A673 (cell line): ENCODE results near the gene GBF1.

ENCODE experiments used
- CTCF ChIP-seq: fragments of 300-800, 200-600 bp; sonication (generic); conservative IDR thresholded peaks from 2 replicates; pipeline ENCODE4 v1.5.1; 2017; ENCODE audit warnings: low read depth, mild to moderate bottlenecking, antibody characterized with exemption, low read length, moderate library complexity, mixed read lengths
- EZH2 ChIP-seq: fragments of 200-600 bp; sonication (generic); IDR thresholded peaks from 2 replicates; pipeline ENCODE4 v1.6.1; 2017; ENCODE audit warnings: borderline replicate concordance, low read depth, mild to moderate bottlenecking, mixed read lengths, antibody characterized with exemption, low read length; ENCODE audit not compliant: poor library complexity, severe bottlenecking

GRCh38 chr10:102261842-102262241 lies 16.5 kb downstream of the GBF1 start:
- TF ChIP-seq CTCF (no peak), EZH2 (no peak)
